K562 (cell line): ENCODE data around the gene SLC30A10. TPM values are rescaled to one million over a fixed set of nuclear protein-coding genes. Genes with fewer than 3 reads are reported as not detected.

ENCODE experiments used
- ATAC-seq: fragments of 200-7000 bp; cut with Tn5 transposase; 3 replicates; pipeline ENCODE4 v1.9.1; 2020; ENCODE audit warnings: moderate library complexity
- BruUV-seq: library from RNA; stranded (reverse); fragments of 400-500 nt; replicated peaks from 2 replicates; lab custom pipeline; 2021; lab: Mats Ljungman, UMichigan
- CTCF ChIA-PET: fragments of 300-600 bp; formaldehyde crosslinking; extraction: SDS; loops from one replicate; lab custom pipeline; 2021; ENCODE audit warnings: low intra/inter-chr PET ratio; lab: Yijun Ruan, JAX
- POLR2A ChIA-PET: fragments of 300-600, 350-650 bp; sonication (Branson Sonifier 250); formaldehyde crosslinking; extraction: SDS; loops from one replicate; lab custom pipeline; 2021; ENCODE audit warnings: antibody characterized with exemption, inconsistent platforms; lab: Yijun Ruan, JAX
- DNase-seq, 4 experiments: peaks; one replicate each; pipeline versions ENCODE4 v3.0.0 to v3.0.0-alpha.2; 2011 to 2018; ENCODE audit warnings: low spot score in 3 of 4, mixed read lengths in 3 of 4; ENCODE audit errors: extremely low read depth in 1 of 4
- FAIRE-seq: peaks from 2 replicates; lab custom pipeline; 2011; peaks lifted over from hg19 to GRCh38; lab: Jason Lieb, UNC
- H2AFZ ChIP-seq: 2 replicates; pipeline ENCODE4 v1.6.0; 2011; ENCODE audit warnings: low read depth, low read length, control low read depth, inconsistent platforms
- H3K27ac ChIP-seq: fragments of 200-600 bp; 3 replicates; pipeline ENCODE4 v1.8.0; 2011; ENCODE audit warnings: low read depth, mild to moderate bottlenecking, control low read depth, inconsistent platforms, low read length, moderate library complexity, mixed read lengths; ENCODE audit errors: extremely low read depth
- H3K27me3 ChIP-seq, 2 experiments: fragments of 300-600 bp in 1 of 2; 2 replicates in 1 of 2; 3 replicates in 1 of 2; pipeline versions ENCODE4 v1.6.0 to v1.8.0; 2011; ENCODE audit warnings: inconsistent platforms in 2 of 2, low read length in 2 of 2, mild to moderate bottlenecking in 1 of 2, mixed read lengths in 1 of 2, moderate library complexity in 1 of 2; ENCODE audit not compliant: control insufficient read depth in 2 of 2, insufficient read depth in 2 of 2
- H3K36me3 ChIP-seq: fragments of 300-600 bp; 3 replicates; pipeline ENCODE4 v1.8.0; 2011; ENCODE audit warnings: mild to moderate bottlenecking, low read length, inconsistent platforms; ENCODE audit not compliant: control insufficient read depth, insufficient read depth
- H3K4me1 ChIP-seq, 2 experiments: fragments of 200-600 bp in 1 of 2; replicated peaks in 1 of 2; 2 replicates in 1 of 2; 3 replicates in 1 of 2; pipeline versions ENCODE4 v1.5.1 to v1.8.0; 2011; ENCODE audit warnings: inconsistent platforms in 2 of 2, low read length in 2 of 2, mild to moderate bottlenecking in 1 of 2, mixed read lengths in 1 of 2, moderate library complexity in 1 of 2; ENCODE audit not compliant: control insufficient read depth in 2 of 2, insufficient read depth in 2 of 2
- H3K4me2 ChIP-seq: 2 replicates; pipeline ENCODE4 v1.6.1; 2011; ENCODE audit warnings: low read length, control low read depth, inconsistent platforms, mixed read lengths; ENCODE audit not compliant: insufficient read depth
- H3K4me3 ChIP-seq: fragments of 200-600 bp; sonication (generic), shearing (Covaris generic); 2 replicates; pipeline ENCODE4 v1.5.1; 2016; ENCODE audit warnings: control low read depth, inconsistent platforms
- H3K79me2 ChIP-seq: fragments of 200-600 bp; 3 replicates; pipeline ENCODE4 v1.8.0; 2011; ENCODE audit warnings: low read length, inconsistent platforms; ENCODE audit not compliant: control insufficient read depth, insufficient read depth
- H3K9ac ChIP-seq, 2 experiments: 2 replicates each; pipeline versions ENCODE4 v1.6.0 to v1.6.1; 2011; ENCODE audit warnings: low read depth in 2 of 2, low read length in 2 of 2, control low read depth in 1 of 2, inconsistent platforms in 1 of 2, mild to moderate bottlenecking in 1 of 2, mixed read lengths in 1 of 2; ENCODE audit not compliant: insufficient read depth in 1 of 2
- H3K9me1 ChIP-seq: one replicate; pipeline ENCODE4 v1.6.0; 2011; ENCODE audit warnings: inconsistent platforms, mild to moderate bottlenecking, low read length, moderate library complexity; ENCODE audit not compliant: control insufficient read depth, insufficient read depth
- H3K9me3 ChIP-seq: replicated peaks from 2 replicates; pipeline ENCODE4 v1.5.1; 2011; ENCODE audit warnings: low read depth, low read length, inconsistent platforms; ENCODE audit not compliant: control insufficient read depth, insufficient read depth
- H4K20me1 ChIP-seq: replicated peaks from 2 replicates; pipeline ENCODE4 v1.6.1; 2011; ENCODE audit warnings: low read length, inconsistent platforms, mixed read lengths; ENCODE audit not compliant: control insufficient read depth, insufficient read depth
- ARID2 ChIP-seq: fragments of 450-650 bp; IDR thresholded peaks from 2 replicates; pipeline ENCODE4 v1.6.1; 2017; ENCODE audit warnings: antibody characterized with exemption, mild to moderate bottlenecking
- CBX3 ChIP-seq, 2 experiments: IDR thresholded peaks; 1 replicate in 1 of 2; 2 replicates in 1 of 2; pipeline ENCODE4 v1.6.1; 2012; ENCODE audit warnings: inconsistent platforms in 2 of 2, low read length in 2 of 2, borderline replicate concordance in 1 of 2, control low read depth in 1 of 2
- DEAF1 ChIP-seq: fragments of 450-650 bp; formaldehyde crosslinking; IDR thresholded peaks from 2 replicates; pipeline ENCODE4 v1.4.0; 2020; ENCODE audit warnings: mild to moderate bottlenecking, moderate library complexity
- ERF ChIP-seq: fragments of 450-650 bp; formaldehyde crosslinking; IDR thresholded peaks from 2 replicates; pipeline ENCODE4 v1.4.0; 2020; ENCODE audit warnings: mild to moderate bottlenecking, mixed read lengths
- FOS ChIP-seq: IDR thresholded peaks from 3 replicates; pipeline ENCODE4 v1.6.1; 2011; ENCODE audit not compliant: insufficient read length; ENCODE audit errors: extremely low read depth
- FOXO4 ChIP-seq: fragments of 450-650 bp; formaldehyde crosslinking; IDR thresholded peaks from 2 replicates; pipeline ENCODE4 v1.4.0; 2020; ENCODE audit warnings: mild to moderate bottlenecking, moderate library complexity
- HMGXB4 ChIP-seq: sonication (generic); formaldehyde crosslinking; IDR thresholded peaks from 2 replicates; pipeline ENCODE4 v1.8.1; 2023; ENCODE audit warnings: mild to moderate bottlenecking, missing genetic modification reagents
- KAT8 ChIP-seq: fragments of 450-650 bp; IDR thresholded peaks from 2 replicates; pipeline ENCODE4 v1.6.1; 2016; ENCODE audit warnings: low read depth, mild to moderate bottlenecking
- KDM1A ChIP-seq, 2 experiments: fragments of 450-650 bp; IDR thresholded peaks; 2 replicates each; pipeline ENCODE4 v1.6.1; 2016; ENCODE audit warnings: mild to moderate bottlenecking in 2 of 2
- KLF16 ChIP-seq: IDR thresholded peaks from 2 replicates; pipeline ENCODE4 v1.6.1; 2016; ENCODE audit warnings: antibody characterized with exemption
- MAFG ChIP-seq: fragments of 450-650 bp; conservative IDR thresholded peaks from 2 replicates; pipeline ENCODE4 v1.6.1; 2016; ENCODE audit warnings: missing genetic modification characterization, missing compliant biosample characterization
- NFE2 ChIP-seq: IDR thresholded peaks from 2 replicates; pipeline ENCODE4 v1.6.1; 2014; ENCODE audit warnings: antibody characterized with exemption, low read depth
- RBM25 ChIP-seq: fragments of 200-400 bp; formaldehyde crosslinking; IDR thresholded peaks from 2 replicates; pipeline ENCODE4 v1.6.1; 2018; ENCODE audit warnings: low read length, low read depth, moderate library complexity; ENCODE audit not compliant: severe bottlenecking
- SMC3 ChIP-seq: conservative IDR thresholded peaks from 2 replicates; pipeline ENCODE4 v1.6.1; 2011; ENCODE audit warnings: low read depth, low read length, improper control_type of control experiment; ENCODE audit not compliant: insufficient read depth
- TAF9B ChIP-seq: fragments of 450-650 bp; IDR thresholded peaks from 2 replicates; pipeline ENCODE4 v1.6.1; 2018; ENCODE audit warnings: mild to moderate bottlenecking; ENCODE audit not compliant: partially characterized antibody
- TEAD2 ChIP-seq: fragments of 450-650 bp; IDR thresholded peaks from 2 replicates; pipeline ENCODE4 v1.6.1; 2016; ENCODE audit warnings: missing genetic modification characterization, control low read depth, missing compliant biosample characterization
- USF2 ChIP-seq: sonication (generic); formaldehyde crosslinking; IDR thresholded peaks from 2 replicates; pipeline ENCODE4 v1.5.0; 2020; ENCODE audit warnings: missing genetic modification reagents
- WGBS: fragments of 100-300 bp; shearing (Covaris generic); methylation state at CpG from one replicate; pipeline ENCODE4 v1.1.6; 2016; ENCODE audit warnings: low coverage, mixed read lengths; ENCODE audit not compliant: insufficient coverage; ENCODE audit errors: missing lambda C conversion rate; 5-methylcytosine and 5-hydroxymethylcytosine counted together
- in situ Hi-C: fragments of 300-500 bp; cut with MboI; formaldehyde crosslinking; loops from 4 replicates; pipeline ENCODE4 v1.15.0; 2018; ENCODE audit warnings: inconsistent platforms, mixed read lengths
- intact Hi-C: fragments of 100-400 bp; cut with micrococcal nuclease; formaldehyde crosslinking; loops from 2 replicates; pipeline ENCODE4 v1.14.2; 2022
- polyA plus RNA-seq, 8 experiments: library from polyadenylated mRNA; depleted of rRNA in 4 of 8; stranded (reverse) in 5 of 8; unstranded in 3 of 8; fragments of >200 nt; fragmentation: Nextera tagmentation in 2 of 8; fragmentation: Illumina TruSeq in 1 of 8; extraction: Ambion mirVana in 2 of 8; extraction: Trizol in 1 of 8; gene quantifications; 2 replicates each; pipeline versions ENCODE4 v1.2.1 to v1.2.3, GENCODE V29; 2011 to 2014; ENCODE audit warnings: inconsistent platforms in 1 of 8, missing spikeins in 1 of 8
- total RNA-seq, 7 experiments: library from RNA; depleted of rRNA in 6 of 7; stranded (reverse); fragments of >200 nt in 6 of 7; fragmentation: Illumina TruSeq in 2 of 7; extraction: Trizol in 2 of 7; gene quantifications; 2 replicates each; pipeline versions ENCODE4 v1.2.1 to v1.2.3, GENCODE V29; 2011 to 2021; ENCODE audit warnings: low replicate concordance in 1 of 7

The SLC30A10 gene
- total and polyA plus RNA-seq, 9 of the 15 experiments (the other 6 are each of a cell fraction or from before 2014, with no cell fraction given), result 2.6 to 11.3 (median 7.1) TPM

- FAIRE-seq, result peak; percentile 71
- WGBS, result 2% methylated on average over 5 of the region's 5 CpGs
- in situ Hi-C loops, result loop anchor here (10.0 kb wide), 1 partner anchor 88 kb away; no protein-coding TSS in a partner anchor
- H3K27ac ChIP-seq, result 0 out of 3 replicates have a peak overlapping the region, but pooled peaks have one; percentile 4
- ChIA-PET POLR2A (no interaction called here), CTCF (interaction anchor here (0.6 to 1.0 kb wide), 3 partner anchors 246 to 274 kb away, joined by 3 to 7 read pairs (median 3); no protein-coding TSS in a partner anchor)
- DNase-seq, result peak; percentile 23 to 85 (median 54)
- no peak overlapping the region for H3K4me2 ChIP-seq
- H3K9me1 ChIP-seq, result no peaks in the 10 kb centered on the region
- peak overlapping the region; percentile 76 for H2AFZ ChIP-seq
- BruUV-seq, result no TSS peak
- H3K9ac ChIP-seq, result no peak overlapping the region
- no peaks in the 10 kb centered on the region for H3K79me2 ChIP-seq
- H3K27me3 ChIP-seq, result no peaks in the 10 kb centered on the region
- H4K20me1 ChIP-seq, result no peaks in the 10 kb centered on the region
- ATAC-seq, result peak; percentile 87
- peaks cover 0 to 20% of the 10 kb centered on the region in 2 experiments; a peak in 2 of 5 replicates for H3K4me1 ChIP-seq
- no peaks in the 10 kb centered on the region for H3K9me3 ChIP-seq
- no peak overlapping the region for H3K4me3 ChIP-seq
- intact Hi-C loops, result loop anchor here (1.0 to 2.0 kb wide), 5 partner anchors 30 to 340 kb away; partner anchors contain the start of gene BPNT1
- H3K36me3 ChIP-seq, result no peaks in the 10 kb centered on the region
- TF ChIP-seq CBX3 (IDR thresholded peaks at IDR 0.05; ENCODE audit: borderline replicate concordance in 1 of 2, low read length in 2 of 2) (0 out of 3 replicates have a peak, but pooled peaks of 1 of the 2 experiments have one; percentile 49), HMGXB4 (CRISPR knock-in tag) (no peak), KLF16 (peak; percentile 12; the same call in 1 of the 2 replicates), ERF (CRISPR knock-in tag) (no peak), KAT8 (no peak), DEAF1 (CRISPR knock-in tag) (peak; percentile 82), TEAD2 (tag) (no peak), FOS (no peak), RBM25 (peak; percentile 46), FOXO4 (no peak), SMC3 (peak; percentile 74), MAFG (tag) (0 out of 2 replicates have a peak, but pooled peaks have one; percentile 17), ARID2 (peak; percentile 22; the same call in 1 of the 2 replicates), TAF9B (peak; percentile 28), USF2 (CRISPR knock-in tag) (no peak), NFE2 (peak; percentile 60; the same call in 1 of the 2 replicates), KDM1A (IDR thresholded peaks at IDR 0.05) (peak in 1 of 2 experiments; percentile 67; a peak in 2 of 4 replicates)
Measured at GRCh38 chr1:219876798-219877209, 51.6 kb downstream of the SLC30A10 start.
